Measurements from ENCODE around the gene CCDC81.

The CCDC81 gene

DNA sequence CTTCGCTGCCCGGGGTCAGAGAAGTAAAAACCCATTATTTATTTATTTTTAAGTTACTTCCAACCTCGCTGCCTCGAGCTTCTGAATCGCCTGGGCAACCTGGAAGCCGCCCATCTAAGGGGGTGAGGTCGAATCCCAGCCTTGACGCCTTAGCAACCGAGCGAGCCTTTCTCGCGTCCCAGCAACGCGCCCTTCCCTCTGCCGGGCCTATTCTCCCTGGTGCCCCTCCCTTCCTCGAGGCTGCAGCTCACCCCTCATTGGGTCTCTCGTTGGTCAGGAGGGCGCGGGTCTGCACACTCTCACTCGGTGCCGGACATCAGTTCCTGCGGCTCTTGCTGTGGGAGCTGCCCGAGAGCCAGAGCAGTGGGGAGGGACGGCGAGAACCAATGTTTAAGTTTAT, at the start of gene CCDC81:
Gene CCDC81, plus strand, starts transcription at position 302 of the 400 bp plus-strand sequence. CDS start 277 bp downstream, outside the sequence.
- Histone ChIP-seq H3K27me3 (no peaks in the 10 kb centered on the region), H3K36me3 (no peaks in the 10 kb centered on the region), H3K27ac (no peak within 1 kb of the TSS), H3K4me1 (peaks cover 0 to 8% (median 0%) of the 10 kb centered on the region in 4 donors), H3K4me3 (peak within 1 kb of the TSS; percentile 16 to 44), H3K9me3 (no peaks in the 10 kb centered on the region)
- intact Hi-C loops (cut with DNase I; ENCODE audit: low total_unique reads): no loop called here
- TF ChIP-seq CTCF (IDR thresholded peaks at IDR 0.05): no peak
- DNase-seq: no peak

DNA sequence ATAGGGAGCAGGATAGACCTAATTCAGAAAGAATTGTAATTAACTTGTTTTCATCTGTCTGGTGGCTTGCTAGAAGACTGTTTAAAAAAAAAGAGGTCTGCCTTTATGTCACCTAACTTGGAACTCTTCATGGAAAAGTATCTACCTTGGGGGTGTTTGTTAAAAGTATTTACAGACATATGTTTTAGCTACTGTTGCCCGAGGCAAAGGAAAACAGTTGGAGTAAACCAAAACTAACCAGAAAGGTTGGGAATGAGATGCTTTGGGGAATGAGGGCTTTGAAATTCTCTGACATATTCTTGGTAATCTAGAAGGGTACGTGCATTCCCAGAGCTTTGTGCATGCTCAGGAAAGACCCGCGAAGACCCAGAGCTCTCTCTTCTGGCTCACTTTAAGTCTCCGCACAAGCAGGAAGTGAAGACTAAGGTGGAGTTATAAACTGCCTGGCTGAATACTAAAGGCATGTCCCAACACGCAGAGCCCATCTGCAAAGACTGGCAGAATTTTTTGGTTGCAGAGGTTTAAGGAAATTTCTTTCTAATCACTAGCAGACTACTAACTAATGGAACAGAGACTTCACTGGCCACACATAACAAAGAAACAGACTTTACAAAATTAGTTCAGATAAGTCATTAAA, 39.4 kb upstream of the CCDC81 start:
- intact Hi-C loops (cut with DNase I; ENCODE audit: low total_unique reads): no loop called here
- H3K9me3 ChIP-seq: no peaks in the 10 kb centered on the region
- no peak for DNase-seq
- no peaks in the 10 kb centered on the region for H3K27me3 ChIP-seq
- TF ChIP-seq CTCF (IDR thresholded peaks at IDR 0.05): no peak
- no peak overlapping the region for H3K27ac ChIP-seq
- H3K36me3 ChIP-seq: peaks cover 12 to 42% (median 30%) of the 10 kb centered on the region in 3 donors
- H3K4me3 ChIP-seq: no peak overlapping the region
- H3K4me1 ChIP-seq: peaks cover 0 to 15% (median 0%) of the 10 kb centered on the region in 4 donors

- no peak overlapping the region for H3K4me3 ChIP-seq
- intact Hi-C loops (cut with DNase I; ENCODE audit: low total_unique reads): no loop called here
- peaks cover 12 to 42% (median 30%) of the 10 kb centered on the region in 3 donors for H3K36me3 ChIP-seq
- H3K9me3 ChIP-seq: no peaks in the 10 kb centered on the region
- H3K27ac ChIP-seq: no peak overlapping the region
- H3K4me1 ChIP-seq: no peaks in the 10 kb centered on the region
- H3K27me3 ChIP-seq: no peaks in the 10 kb centered on the region
- no peak for TF ChIP-seq CTCF (IDR thresholded peaks at IDR 0.05)
- DNase-seq: no peak
Observed at GRCh38 chr11:86337227-86337626, 37.5 kb upstream of the CCDC81 start.

DNA sequence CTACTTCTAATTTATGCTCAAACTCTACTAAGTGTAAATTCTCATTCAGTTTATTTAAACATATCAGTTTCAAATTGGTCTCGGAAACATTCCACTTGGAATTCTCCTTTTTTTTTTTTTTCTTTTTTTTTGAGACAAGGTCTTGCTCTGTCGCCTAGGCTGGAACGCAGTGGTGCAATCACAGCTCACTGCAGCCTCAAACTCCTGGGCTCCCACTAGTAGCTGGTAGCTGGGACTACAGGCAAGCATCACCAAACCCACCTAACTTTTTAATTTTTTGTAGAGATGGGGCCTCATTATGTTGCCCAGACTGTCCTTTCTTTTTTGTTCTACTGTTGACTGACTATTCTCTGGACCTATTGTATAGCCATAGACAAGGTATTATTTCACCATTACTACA, 33.3 kb upstream of the CCDC81 start:
- TF ChIP-seq CTCF (IDR thresholded peaks at IDR 0.05): no peak
- no peak for DNase-seq
- intact Hi-C loops (cut with DNase I; ENCODE audit: low total_unique reads): no loop called here

GRCh38 chr11:86346513-86346912, 28.2 kb upstream of the CCDC81 start:
- Histone ChIP-seq H3K4me3 (no peak overlapping the region), H3K36me3 (peaks cover 10 to 13% (median 10%) of the 10 kb centered on the region in 3 donors), H3K9me3 (no peaks in the 10 kb centered on the region), H3K27me3 (no peaks in the 10 kb centered on the region), H3K27ac (no peak overlapping the region), H3K4me1 (peaks cover 0 to 7% (median 0%) of the 10 kb centered on the region in 4 donors)
- DNase-seq: no peak
- TF ChIP-seq CTCF (IDR thresholded peaks at IDR 0.05): no peak
- intact Hi-C loops (cut with DNase I; ENCODE audit: low total_unique reads): no loop called here

More for the DNA sequence above, 33.3 kb upstream of the CCDC81 start:
- H3K27ac ChIP-seq: no peak overlapping the region
- H3K4me3 ChIP-seq: no peak overlapping the region
- peaks cover 11 to 38% (median 35%) of the 10 kb centered on the region in 3 donors for H3K36me3 ChIP-seq
- H3K4me1 ChIP-seq: peaks cover 0 to 7% (median 0%) of the 10 kb centered on the region in 4 donors
- no peaks in the 10 kb centered on the region for H3K9me3 ChIP-seq
- H3K27me3 ChIP-seq: no peaks in the 10 kb centered on the region
